Trophoblast cell (in vitro differentiated cells and primary cell): Measurements from ENCODE around the gene SLC17A8. TPM values are rescaled to one million over a fixed set of nuclear protein-coding genes. Genes with fewer than 3 reads are reported as not detected.
A peak's percentile ranks its signal among the peaks of the same experiment; 100 is the strongest.
"Not testable (repeated sequence)": the region's sequence is repeated elsewhere in the genome, so short reads cannot be mapped to it uniquely, and the experiment has no call there.

Experiments used
- DNase-seq, 2 donors: peaks; one replicate each; pipeline ENCODE4 v3.0.0-alpha.2; 2016
- H2AFZ ChIP-seq: 2 replicates; pipeline ENCODE4 v1.6.1; 2013; ENCODE audit warnings: low read length, moderate library complexity, mild to moderate bottlenecking; ENCODE audit not compliant: insufficient read depth, poor library complexity
- H2AK5ac ChIP-seq: 2 replicates; pipeline ENCODE4 v1.6.1; 2013; ENCODE audit warnings: mild to moderate bottlenecking, low read length
- H2BK120ac ChIP-seq: 2 replicates; pipeline ENCODE4 v1.6.1; 2013; ENCODE audit warnings: low read length, mild to moderate bottlenecking, moderate library complexity; ENCODE audit not compliant: insufficient read depth, poor library complexity
- H2BK12ac ChIP-seq: 2 replicates; pipeline ENCODE4 v1.6.1; 2013; ENCODE audit warnings: mild to moderate bottlenecking, low read length, moderate library complexity
- H2BK5ac ChIP-seq: 2 replicates; pipeline ENCODE4 v1.6.1; 2013; ENCODE audit warnings: low read length, low read depth, moderate library complexity, mild to moderate bottlenecking; ENCODE audit not compliant: poor library complexity
- H3K14ac ChIP-seq: 2 replicates; pipeline ENCODE4 v1.6.1; 2013; ENCODE audit warnings: mild to moderate bottlenecking, low read length
- H3K18ac ChIP-seq: 2 replicates; pipeline ENCODE4 v1.6.1; 2013; ENCODE audit warnings: mild to moderate bottlenecking, low read length
- H3K23ac ChIP-seq: 2 replicates; pipeline ENCODE4 v1.6.1; 2013; ENCODE audit warnings: low read length
- H3K27ac ChIP-seq: 2 replicates; pipeline ENCODE4 v1.5.1; 2013; ENCODE audit warnings: low read depth, mild to moderate bottlenecking, inconsistent platforms, low read length, moderate library complexity
- H3K27me3 ChIP-seq: 2 replicates; pipeline ENCODE4 v1.6.1; 2013; ENCODE audit warnings: inconsistent platforms, mild to moderate bottlenecking, low read length, moderate library complexity; ENCODE audit not compliant: insufficient read depth
- H3K36me3 ChIP-seq, 2 experiments: 1 replicate in 1 of 2; 2 replicates in 1 of 2; pipeline ENCODE4 v1.6.1; 2013; ENCODE audit warnings: low read length in 2 of 2, mild to moderate bottlenecking in 2 of 2, moderate library complexity in 1 of 2; ENCODE audit not compliant: insufficient read depth in 2 of 2, control insufficient read depth in 1 of 2
- H3K4ac ChIP-seq: 2 replicates; pipeline ENCODE4 v1.6.1; 2013; ENCODE audit warnings: low read depth, mild to moderate bottlenecking, low read length, moderate library complexity
- H3K4me1 ChIP-seq, 2 experiments: 1 replicate in 1 of 2; 2 replicates in 1 of 2; pipeline ENCODE4 v1.6.1; 2013; ENCODE audit warnings: low read length in 2 of 2, mild to moderate bottlenecking in 2 of 2, moderate library complexity in 1 of 2; ENCODE audit not compliant: insufficient read depth in 2 of 2, control insufficient read depth in 1 of 2
- H3K4me2 ChIP-seq: 2 replicates; pipeline ENCODE4 v1.6.1; 2013; ENCODE audit warnings: inconsistent platforms, mild to moderate bottlenecking, low read length, moderate library complexity
- H3K4me3 ChIP-seq: 2 replicates; pipeline ENCODE4 v1.5.1; 2013; ENCODE audit warnings: mild to moderate bottlenecking, low read depth, low read length, inconsistent platforms
- H3K79me1 ChIP-seq: one replicate; pipeline ENCODE4 v1.6.1; 2013; ENCODE audit warnings: low read length
- H3K79me2 ChIP-seq: 2 replicates; pipeline ENCODE4 v1.6.1; 2013; ENCODE audit warnings: low read length, mild to moderate bottlenecking; ENCODE audit not compliant: control insufficient read depth, insufficient read depth, poor library complexity
- H3K9ac ChIP-seq: 2 replicates; pipeline ENCODE4 v1.6.1; 2013; ENCODE audit warnings: mild to moderate bottlenecking, low read length
- H3K9me3 ChIP-seq: 2 replicates; pipeline ENCODE4 v1.6.1; 2013; ENCODE audit warnings: low read depth, mild to moderate bottlenecking, control low read depth, inconsistent platforms, low read length; ENCODE audit not compliant: insufficient read depth
- H4K12ac ChIP-seq: 2 replicates; pipeline ENCODE4 v1.6.1; 2013; ENCODE audit warnings: low read depth, mild to moderate bottlenecking, low read length, moderate library complexity
- H4K8ac ChIP-seq: 2 replicates; pipeline ENCODE4 v1.6.1; 2013; ENCODE audit warnings: low read depth, mild to moderate bottlenecking, low read length, moderate library complexity
- H4K91ac ChIP-seq: one replicate; pipeline ENCODE4 v1.6.1; 2013; ENCODE audit warnings: low read depth, mild to moderate bottlenecking, low read length, moderate library complexity
- WGBS: extraction: QIAGEN DNeasy Blood & Tissue Kit; methylation state at CpG from one replicate; pipeline ENCODE4 v1.1.7; 2013; ENCODE audit warnings: missing lambda C conversion rate; ENCODE audit not compliant: insufficient read length, insufficient coverage; ENCODE audit errors: extremely low coverage; 5-methylcytosine and 5-hydroxymethylcytosine counted together
- polyA plus RNA-seq: library from polyadenylated mRNA; stranded (reverse); fragments of 200-250 nt; gene quantifications from 2 replicates; pipeline ENCODE4 v1.2.3, GENCODE V29; 2013

SLC17A8 gene
- 1.9 and 2.1 TPM in 2 replicates for polyA plus RNA-seq

DNA sequence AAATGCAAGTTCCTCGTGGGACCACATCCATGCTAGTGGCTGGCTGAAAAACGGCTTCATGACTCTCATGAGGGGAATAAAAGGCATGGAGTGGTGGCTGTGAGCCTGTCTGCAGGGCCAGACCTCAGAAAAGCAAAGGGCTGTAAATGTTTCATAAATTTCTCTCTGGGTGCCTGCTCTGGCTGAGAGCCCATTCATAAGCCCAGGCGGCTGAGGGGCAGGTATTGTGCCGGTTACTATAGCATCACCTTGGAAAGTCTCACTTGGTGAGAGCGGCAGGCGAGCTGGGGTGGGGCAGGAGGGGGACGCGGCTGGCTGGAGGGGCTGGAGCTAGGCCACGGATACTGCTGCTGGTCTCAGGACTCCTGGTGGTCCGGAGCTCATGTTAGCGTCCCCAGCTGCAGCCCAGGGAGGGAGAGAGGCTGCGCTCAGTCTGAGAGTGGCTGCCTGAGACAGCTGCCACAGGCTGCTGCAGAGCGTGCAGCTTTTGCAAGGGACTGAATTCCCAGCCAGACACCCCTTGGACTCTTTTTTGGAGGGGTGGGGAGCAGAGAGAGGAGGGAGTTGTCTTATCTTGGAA lies at the start of gene SLC17A8:
TSS of gene SLC17A8 (plus strand) at position 431 of the 580 bp plus-strand sequence. CDS start 318 bp downstream, outside the sequence.
- Histone ChIP-seq H3K4me2 (peak within 1 kb of the TSS; percentile 8), H3K9ac (no peak within 1 kb of the TSS), H3K27me3 (no peaks in the 10 kb centered on the region), H4K12ac (no peak within 1 kb of the TSS), H3K4me3 (no peak within 1 kb of the TSS), H3K79me1 (no peaks in the 10 kb centered on the region), H3K4me1 (peaks cover 6 to 7% of the 10 kb centered on the region in 2 experiments), H4K91ac (no peak within 1 kb of the TSS), H3K18ac (no peak within 1 kb of the TSS), H2AFZ (no peak within 1 kb of the TSS), H2AK5ac (no peak within 1 kb of the TSS), H3K14ac (no peak within 1 kb of the TSS), H3K79me2 (no peaks in the 10 kb centered on the region), H3K4ac (no peak within 1 kb of the TSS), H3K36me3 (no peaks in the 10 kb centered on the region), H3K9me3 (no peaks in the 10 kb centered on the region), H3K23ac (no peak within 1 kb of the TSS), H4K8ac (no peak within 1 kb of the TSS), H2BK12ac (no peak within 1 kb of the TSS), H2BK5ac (no peak within 1 kb of the TSS), H3K27ac (no peak within 1 kb of the TSS), H2BK120ac (no peak within 1 kb of the TSS)
- WGBS = no CpG with 5 or more reads among the region's 13 CpGs
- no peak for DNase-seq

- not testable (repeated sequence) for H3K4ac ChIP-seq
Observed at GRCh38 chr12:100308138-100308537, 48.7 kb upstream of the SLC17A8 start.

GRCh38 chr12:100311317-100311716 lies 45.6 kb upstream of the SLC17A8 start:
- Histone ChIP-seq H3K27me3 (no peaks in the 10 kb centered on the region), H3K9ac (no peak overlapping the region), H3K79me2 (no peaks in the 10 kb centered on the region), H2BK5ac (no peak overlapping the region), H3K79me1 (no peaks in the 10 kb centered on the region), H3K14ac (no peak overlapping the region), H3K9me3 (no peaks in the 10 kb centered on the region), H2BK120ac (no peak overlapping the region), H3K36me3 (peaks cover 8 to 10% of the 10 kb centered on the region in 2 experiments), H3K4me3 (no peak overlapping the region), H4K8ac (no peak overlapping the region), H3K27ac (no peak overlapping the region), H3K4me1 (no peaks in the 10 kb centered on the region), H3K23ac (no peak overlapping the region), H4K91ac (no peak overlapping the region), H2AK5ac (no peak overlapping the region), H3K4ac (no peak overlapping the region), H2BK12ac (no peak overlapping the region), H3K18ac (no peak overlapping the region), H2AFZ (no peak overlapping the region), H4K12ac (no peak overlapping the region), H3K4me2 (no peak overlapping the region)
- no CpG with 5 or more reads among the region's 1 CpG for WGBS
- no peak for DNase-seq

More at GRCh38 chr12:100308138-100308537, 48.7 kb upstream of the SLC17A8 start:
- not testable (repeated sequence) for H4K12ac ChIP-seq, H3K79me2 ChIP-seq, H2AK5ac ChIP-seq, H3K18ac ChIP-seq, H3K9me3 ChIP-seq, DNase-seq, H4K8ac ChIP-seq, H3K27ac ChIP-seq, H3K23ac ChIP-seq, H4K91ac ChIP-seq, H3K4me2 ChIP-seq, H2BK120ac ChIP-seq, H3K9ac ChIP-seq, H3K4me1 ChIP-seq, H3K4me3 ChIP-seq, H3K27me3 ChIP-seq, H2AFZ ChIP-seq, H2BK12ac ChIP-seq, H2BK5ac ChIP-seq, H3K14ac ChIP-seq, H3K79me1 ChIP-seq
- no CpG with 5 or more reads among the region's 5 CpGs for WGBS
- H3K36me3 ChIP-seq = peaks cover 16 to 18% of the 10 kb centered on the region in 2 experiments

DNA sequence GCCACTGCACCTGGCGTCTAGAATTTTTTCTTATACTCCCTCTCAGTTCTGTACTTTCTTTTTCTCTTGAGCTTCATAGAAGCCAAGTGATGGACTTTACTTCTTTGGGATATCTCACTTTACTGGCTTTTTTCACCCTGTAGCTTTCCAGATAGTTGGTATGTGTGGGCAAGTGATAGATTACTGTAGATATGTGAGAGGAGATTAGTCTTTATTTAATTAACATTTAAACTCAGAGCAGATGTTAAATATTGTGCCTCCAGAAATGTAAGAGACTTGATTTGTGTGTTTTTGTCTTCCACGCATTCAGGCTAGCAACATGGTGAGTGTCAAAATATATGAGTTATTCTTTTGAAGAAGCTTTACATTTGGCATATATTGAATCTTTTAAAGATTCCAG lies 39.5 kb upstream of the SLC17A8 start:
- Histone ChIP-seq H3K14ac (no peak overlapping the region), H2BK12ac (no peak overlapping the region), H3K9ac (no peak overlapping the region), H3K79me2 (no peaks in the 10 kb centered on the region), H3K18ac (no peak overlapping the region), H4K8ac (no peak overlapping the region), H2AFZ (no peak overlapping the region), H3K4me2 (no peak overlapping the region), H3K27ac (no peak overlapping the region), H3K4ac (no peak overlapping the region), H3K23ac (no peak overlapping the region), H3K36me3 (peaks cover 15 to 16% of the 10 kb centered on the region in 2 experiments), H4K91ac (no peak overlapping the region), H2AK5ac (no peak overlapping the region), H3K79me1 (no peaks in the 10 kb centered on the region), H3K4me3 (no peak overlapping the region), H3K27me3 (no peaks in the 10 kb centered on the region), H4K12ac (no peak overlapping the region), H2BK120ac (no peak overlapping the region), H2BK5ac (no peak overlapping the region), H3K4me1 (no peaks in the 10 kb centered on the region), H3K9me3 (no peaks in the 10 kb centered on the region)
- DNase-seq = no peak
- no CpG with 5 or more reads among the region's 2 CpGs for WGBS
